RWPE1 (cell line): ENCODE data around the gene SH3BP2.

Experiments
- CTCF ChIA-PET: fragments of 350-600 bp; sonication (Branson Sonifier 250); formaldehyde crosslinking; extraction: SDS; loops from one replicate; lab custom pipeline; 2021; lab: Yijun Ruan, JAX
- POLR2A ChIA-PET: fragments of 400-600 bp; formaldehyde crosslinking; extraction: SDS; loops from one replicate; lab custom pipeline; 2020; ENCODE audit warnings: antibody characterized with exemption; ENCODE audit not compliant: low non-redundant PET; lab: Yijun Ruan, JAX
- DNase-seq: peaks from one replicate; pipeline ENCODE4 v3.0.0; 2012; ENCODE audit warnings: low spot score
- H3K27ac ChIP-seq: fragments of 450-650 bp; 2 replicates; pipeline ENCODE4 v1.5.1; 2017
- CTCF ChIP-seq: fragments of 450-650 bp; conservative IDR thresholded peaks from 2 replicates; pipeline ENCODE4 v1.5.1; 2017; ENCODE audit warnings: low read depth, mild to moderate bottlenecking

Gene SH3BP2

GRCh38 chr4:2746891-2747695 is 45.8 kb upstream of the SH3BP2 start:
- peak overlapping the region; percentile 71 for H3K27ac ChIP-seq
- POLR2A ChIA-PET, result no interaction called here
- DNase-seq, result no peak
- CTCF ChIA-PET, result no interaction called here
- no peak for TF ChIP-seq CTCF

- no peak for TF ChIP-seq CTCF
- peak overlapping the region; percentile 32 for H3K27ac ChIP-seq
- DNase-seq, result no peak
- POLR2A ChIA-PET, result interaction anchor here (0.8 kb wide), 1 partner anchor 116 kb away, joined by 3 read pairs; no protein-coding TSS in a partner anchor
- CTCF ChIA-PET, result interaction anchor here (0.6 kb wide), 1 partner anchor 190 kb away, joined by 3 read pairs; no protein-coding TSS in a partner anchor
Observed at GRCh38 chr4:2750719-2751605, 41.9 kb upstream of the SH3BP2 start.

- peak overlapping the region; percentile 32 for H3K27ac ChIP-seq
- CTCF ChIA-PET, result interaction anchor here (0.6 kb wide), 1 partner anchor 148 kb away, joined by 4 read pairs; no protein-coding TSS in a partner anchor
- DNase-seq, result no peak
- TF ChIP-seq CTCF, result no peak
- POLR2A ChIA-PET, result interaction anchor here (0.6 kb wide), 1 partner anchor 171 kb away, joined by 3 read pairs; no protein-coding TSS in a partner anchor
Observed at GRCh38 chr4:2753436-2753835, 39.4 kb upstream of the SH3BP2 start.

- POLR2A ChIA-PET, result no interaction called here
- CTCF ChIA-PET, result no interaction called here
- H3K27ac ChIP-seq, result peak overlapping the region; percentile 85
- TF ChIP-seq CTCF, result no peak
- DNase-seq, result no peak
Observed at GRCh38 chr4:2754848-2755819, 37.8 kb upstream of the SH3BP2 start.

GRCh38 chr4:2755821-2756690 is 36.8 kb upstream of the SH3BP2 start, which contains the start of gene TNIP2:
TNIP2 (minus strand) TSS chr4:2756336; CDS start chr4:2756289, 47 bp downstream.
- 0 out of 2 replicates have a peak, but pooled peaks have one; percentile 12 for TF ChIP-seq CTCF
- POLR2A ChIA-PET, result no interaction called here
- peak; percentile 92 for DNase-seq
- peak within 1 kb of the TSS; percentile 85 for H3K27ac ChIP-seq
- CTCF ChIA-PET, result no interaction called here
